Keratinocyte (primary cell): ENCODE data around the gene SZT2. TPM values are rescaled to one million over a fixed set of nuclear protein-coding genes. Genes with fewer than 3 reads are reported as not detected.

Experiments
- DNase-seq: peaks from one replicate; pipeline ENCODE4 v3.0.0-alpha.2; 2011; ENCODE audit warnings: low read depth, missing footprints, low spot score
- FAIRE-seq: peaks from 2 replicates; lab custom pipeline; 2011; peaks lifted over from hg19 to GRCh38; lab: Jason Lieb, UNC
- H2AFZ ChIP-seq: 2 replicates; pipeline ENCODE4 v1.6.0; 2012; ENCODE audit warnings: low read length, control low read depth, inconsistent platforms; ENCODE audit not compliant: control insufficient read depth
- H3K27ac ChIP-seq: 2 replicates; pipeline ENCODE4 v1.5.1; 2011; ENCODE audit warnings: low read length; ENCODE audit not compliant: control insufficient read depth, insufficient read depth
- H3K27me3 ChIP-seq: 3 replicates; pipeline ENCODE4 v1.6.0; 2011; ENCODE audit warnings: low read length; ENCODE audit not compliant: control insufficient read depth, insufficient read depth; ENCODE audit errors: extremely low read depth
- H3K36me3 ChIP-seq, 2 experiments: 2 replicates in 1 of 2; 3 replicates in 1 of 2; pipeline ENCODE4 v1.5.1; 2011; ENCODE audit warnings: low read length in 2 of 2, mild to moderate bottlenecking in 1 of 2; ENCODE audit not compliant: control insufficient read depth in 2 of 2, insufficient read depth in 2 of 2; ENCODE audit errors: extremely low read depth in 1 of 2
- H3K4me1 ChIP-seq: 3 replicates; pipeline ENCODE4 v1.5.1; 2011; ENCODE audit warnings: low read length; ENCODE audit not compliant: control insufficient read depth, insufficient read depth; ENCODE audit errors: extremely low read depth
- H3K4me2 ChIP-seq: 3 replicates; pipeline ENCODE4 v1.6.0; 2011; ENCODE audit warnings: low read depth, low read length; ENCODE audit not compliant: control insufficient read depth, insufficient read depth; ENCODE audit errors: extremely low read depth
- H3K4me3 ChIP-seq, 3 experiments: fragments of 200-600 bp in 1 of 3; sonication (generic) in 1 of 3; 2 replicates in 2 of 3; 3 replicates in 1 of 3; pipeline ENCODE4 v1.5.1; 2011 to 2016; ENCODE audit warnings: low read length in 3 of 3, mild to moderate bottlenecking in 3 of 3, control low read depth in 2 of 3, inconsistent platforms in 1 of 3, low read depth in 1 of 3, mixed read lengths in 1 of 3, mixed run types in 1 of 3, moderate library complexity in 1 of 3; ENCODE audit not compliant: control insufficient read depth in 2 of 3, insufficient read depth in 2 of 3; ENCODE audit errors: extremely low read depth in 1 of 3
- H3K79me2 ChIP-seq: 2 replicates; pipeline ENCODE4 v1.6.0; 2012; ENCODE audit warnings: low read length; ENCODE audit not compliant: control insufficient read depth, insufficient read depth
- H3K9ac ChIP-seq: 3 replicates; pipeline ENCODE4 v1.6.0; 2011; ENCODE audit warnings: low read length; ENCODE audit not compliant: control insufficient read depth, insufficient read depth; ENCODE audit errors: extremely low read depth
- H3K9me1 ChIP-seq: 3 replicates; pipeline ENCODE4 v1.6.0; 2011; ENCODE audit warnings: low read length; ENCODE audit not compliant: control insufficient read depth, insufficient read depth; ENCODE audit errors: extremely low read depth
- H3K9me3 ChIP-seq: 2 replicates; pipeline ENCODE4 v1.5.1; 2012; ENCODE audit warnings: low read depth, low read length; ENCODE audit not compliant: control insufficient read depth
- H4K20me1 ChIP-seq: 3 replicates; pipeline ENCODE4 v1.6.0; 2011; ENCODE audit warnings: low read length; ENCODE audit not compliant: control insufficient read depth, insufficient read depth; ENCODE audit errors: extremely low read depth
- CTCF ChIP-seq, 3 experiments: IDR thresholded peaks in 1 of 3; conservative IDR thresholded peaks in 1 of 3; optimal IDR thresholded peaks in 1 of 3; 2 replicates in 2 of 3; 3 replicates in 1 of 3; pipeline versions ENCODE3 to v1.5.1; 2011; ENCODE audit warnings: low read length in 3 of 3, mild to moderate bottlenecking in 3 of 3, moderate library complexity in 2 of 3, control low read depth in 1 of 3, inconsistent platforms in 1 of 3; ENCODE audit not compliant: insufficient read depth in 2 of 3; ENCODE audit errors: extremely low read depth in 1 of 3
- EZH2 ChIP-seq: IDR thresholded peaks from one replicate; pipeline ENCODE4 v1.6.1; 2012; ENCODE audit warnings: inconsistent platforms, mild to moderate bottlenecking, low read length, moderate library complexity
- dilution Hi-C: fragments of 300-500 bp; cut with MboI; formaldehyde crosslinking; loops from one replicate; pipeline ENCODE4 v1.7.0; 2020; ENCODE audit warnings: low sequenced_read_pairs; ENCODE audit not compliant: extremely low pct_ligation_motif_present
- polyA plus RNA-seq, 5 experiments: library from polyadenylated mRNA; depleted of rRNA in 3 of 5; stranded (reverse) in 3 of 5; stranded (forward) in 1 of 5; unstranded in 1 of 5; fragments of >200 nt; gene quantifications; 1 replicate in 1 of 5; 2 replicates in 3 of 5; 3 replicates in 1 of 5; pipeline versions ENCODE4 v1.2.1 to v1.2.3, GENCODE V29; 2011 to 2012; ENCODE audit warnings: missing spikeins in 2 of 5, low read depth in 1 of 5, low replicate concordance in 1 of 5

The SZT2 gene
- polyA plus RNA-seq, 1 donor (not counting 4 experiments of a cell fraction or from before 2014, with no cell fraction given), result 6.1 TPM

GRCh38 chr1:43460988-43461693 is 71.4 kb downstream of the SZT2 start:
- H3K4me1 ChIP-seq, result peaks cover 4% of the 10 kb centered on the region
- H4K20me1 ChIP-seq, result no peaks in the 10 kb centered on the region
- dilution Hi-C loops, result no loop called here
- H3K36me3 ChIP-seq, result no peaks in the 10 kb centered on the region
- H2AFZ ChIP-seq, result no peak overlapping the region
- H3K4me2 ChIP-seq, result no peak overlapping the region
- no peaks in the 10 kb centered on the region for H3K9me1 ChIP-seq
- H3K27me3 ChIP-seq, result no peaks in the 10 kb centered on the region
- H3K9ac ChIP-seq, result no peak overlapping the region
- FAIRE-seq (no peak), DNase-seq (no peak)
- no peak for TF ChIP-seq EZH2
- no peak for TF ChIP-seq CTCF (optimal IDR thresholded peaks at IDR 0.05 in 1 of 3, IDR thresholded peaks at IDR 0.05 in 1 of 3, conservative IDR thresholded peaks at IDR 0.05 in 1 of 3; ENCODE audit: extremely low read depth in 1 of 3, insufficient read depth in 2 of 3, low read length in 3 of 3)
- H3K27ac ChIP-seq, result no peak overlapping the region
- H3K9me3 ChIP-seq, result no peaks in the 10 kb centered on the region
- H3K79me2 ChIP-seq, result no peaks in the 10 kb centered on the region
- H3K4me3 ChIP-seq, result no peak overlapping the region

GRCh38 chr1:43463479-43463878 is 73.8 kb downstream of the SZT2 start:
- TF ChIP-seq CTCF (optimal IDR thresholded peaks at IDR 0.05 in 1 of 3, IDR thresholded peaks at IDR 0.05 in 1 of 3, conservative IDR thresholded peaks at IDR 0.05 in 1 of 3; ENCODE audit: extremely low read depth in 1 of 3, insufficient read depth in 2 of 3, low read length in 3 of 3) (no peak), EZH2 (no peak)
- Histone ChIP-seq H3K4me3 (no peak overlapping the region), H2AFZ (no peak overlapping the region), H3K9ac (no peak overlapping the region), H4K20me1 (no peaks in the 10 kb centered on the region), H3K4me1 (peaks cover 4% of the 10 kb centered on the region), H3K36me3 (no peaks in the 10 kb centered on the region), H3K27ac (no peak overlapping the region), H3K4me2 (no peak overlapping the region), H3K9me3 (no peaks in the 10 kb centered on the region), H3K79me2 (no peaks in the 10 kb centered on the region), H3K9me1 (no peaks in the 10 kb centered on the region), H3K27me3 (no peaks in the 10 kb centered on the region)
- dilution Hi-C loops, result no loop called here
- no peak for FAIRE-seq
- no peak for DNase-seq
